Lower leg skin (tissue), 3 donors: ENCODE results near the gene TLE2.

Experiments used
- CTCF ChIP-seq, 3 donors: fragments of 450-650 bp; IDR thresholded peaks; one replicate each; pipeline ENCODE4 v1.5.1; 2016; ENCODE audit warnings: antibody characterized with exemption in 3 of 3, mild to moderate bottlenecking in 3 of 3, moderate library complexity in 2 of 3
- POLR2A ChIP-seq, 2 donors: fragments of 450-650 bp; IDR thresholded peaks; one replicate each; pipeline ENCODE4 v1.6.1; 2016 to 2017; ENCODE audit warnings: antibody characterized with exemption in 2 of 2, mild to moderate bottlenecking in 1 of 2, moderate library complexity in 1 of 2

GRCh38 chr19:3033595-3034405 is 4.7 kb upstream of the TLE2 start:
- TF ChIP-seq CTCF (IDR thresholded peaks at IDR 0.05) (no peak), POLR2A (IDR thresholded peaks at IDR 0.05) (no peak)
